Smooth muscle cell (in vitro differentiated cells): Measurements from ENCODE around the gene ALDH1B1. TPM values are rescaled to one million over a fixed set of nuclear protein-coding genes. Genes with fewer than 3 reads are reported as not detected.
A peak's percentile ranks its signal among the peaks of the same experiment; 100 is the strongest.

Experiments
- DNase-seq: peaks from one replicate; lab custom pipeline; 2025; ENCODE audit not compliant: unreplicated experiment; lab: John Stamatoyannopoulos, UW
- H2AFZ ChIP-seq: fragments of 200-600 bp; sonication (generic); 2 replicates; pipeline ENCODE4 v1.6.0; 2016; ENCODE audit warnings: antibody characterized with exemption, low read depth, mild to moderate bottlenecking
- H3F3A ChIP-seq: fragments of 200-600 bp; sonication (generic); 2 replicates; pipeline ENCODE4 v1.6.0; 2017; ENCODE audit warnings: antibody characterized with exemption, low read depth
- H3K27ac ChIP-seq: fragments of 200-600 bp; sonication (generic); 2 replicates; pipeline ENCODE4 v1.5.1; 2016; ENCODE audit warnings: low read depth, mild to moderate bottlenecking
- H3K27me3 ChIP-seq: fragments of 200-600 bp; sonication (generic); 2 replicates; pipeline ENCODE4 v1.6.1; 2016; ENCODE audit warnings: low read depth, mild to moderate bottlenecking
- H3K36me3 ChIP-seq: fragments of 200-600 bp; sonication (generic); 2 replicates; pipeline ENCODE4 v1.5.1; 2016; ENCODE audit warnings: low read depth
- H3K4me1 ChIP-seq: fragments of 200-600 bp; sonication (generic); 2 replicates; pipeline ENCODE4 v1.5.1; 2016; ENCODE audit warnings: low read depth
- H3K4me2 ChIP-seq: fragments of 200-600 bp; sonication (generic); 2 replicates; pipeline ENCODE4 v1.6.0; 2016; ENCODE audit warnings: mild to moderate bottlenecking
- H3K4me3 ChIP-seq: fragments of 200-600 bp; sonication (generic); 2 replicates; pipeline ENCODE4 v1.5.1; 2016; ENCODE audit warnings: mild to moderate bottlenecking
- H3K79me2 ChIP-seq: fragments of 200-600 bp; sonication (generic); 2 replicates; pipeline ENCODE4 v1.6.0; 2016; ENCODE audit warnings: low read depth, mild to moderate bottlenecking
- H3K9ac ChIP-seq: fragments of 200-600 bp; sonication (generic); 2 replicates; pipeline ENCODE4 v1.6.0; 2016; ENCODE audit warnings: low read depth
- H3K9me3 ChIP-seq: fragments of 200-600 bp; sonication (generic); replicated peaks from 2 replicates; pipeline ENCODE4 v1.5.1; 2016; ENCODE audit warnings: low read depth
- H4K20me1 ChIP-seq: fragments of 200-600 bp; sonication (generic); 2 replicates; pipeline ENCODE4 v1.6.0; 2016; ENCODE audit warnings: low read depth
- WGBS: methylation state at CpG from one replicate; pipeline ENCODE4 v1.1.7; 2016; ENCODE audit warnings: low lambda C conversion rate; 5-methylcytosine and 5-hydroxymethylcytosine counted together
- polyA plus RNA-seq: library from polyadenylated mRNA; unstranded; fragments of >200 nt; fragmentation: Nextera tagmentation; extraction: Ambion mirVana; gene quantifications from 2 replicates; pipeline ENCODE4 v1.2.1, GENCODE V29; 2016
- total RNA-seq: library from RNA; depleted of rRNA; stranded (reverse); fragments of >200 nt; gene quantifications from 2 replicates; pipeline ENCODE4 v1.2.3, GENCODE V29; 2014
- TF ChIP-seq, protein P1 (sequence below): fragments of 200-600 bp; sonication (generic); IDR thresholded peaks from 2 replicates; pipeline ENCODE4 v1.5.1; 2017; ENCODE audit warnings: borderline replicate concordance, mild to moderate bottlenecking, antibody characterized with exemption; ENCODE audit not compliant: insufficient read depth, poor library complexity, severe bottlenecking

Gene ALDH1B1
- total and polyA plus RNA-seq, 2 experiments from 2014 or later, result 25.3 to 31.9 TPM

- H3K9me3 ChIP-seq, result no peaks in the 10 kb centered on the region
- H3K79me2 ChIP-seq, result no peaks in the 10 kb centered on the region
- peak overlapping the region; percentile 54 for H3K4me3 ChIP-seq
- no peak overlapping the region for H3K27ac ChIP-seq
- H3K9ac ChIP-seq, result no peak overlapping the region
- no peak for DNase-seq
- H3K4me1 ChIP-seq, result peaks cover 21% of the 10 kb centered on the region
- H3K4me2 ChIP-seq, result peak overlapping the region; percentile 94
- TF ChIP-seq, protein P1, sequence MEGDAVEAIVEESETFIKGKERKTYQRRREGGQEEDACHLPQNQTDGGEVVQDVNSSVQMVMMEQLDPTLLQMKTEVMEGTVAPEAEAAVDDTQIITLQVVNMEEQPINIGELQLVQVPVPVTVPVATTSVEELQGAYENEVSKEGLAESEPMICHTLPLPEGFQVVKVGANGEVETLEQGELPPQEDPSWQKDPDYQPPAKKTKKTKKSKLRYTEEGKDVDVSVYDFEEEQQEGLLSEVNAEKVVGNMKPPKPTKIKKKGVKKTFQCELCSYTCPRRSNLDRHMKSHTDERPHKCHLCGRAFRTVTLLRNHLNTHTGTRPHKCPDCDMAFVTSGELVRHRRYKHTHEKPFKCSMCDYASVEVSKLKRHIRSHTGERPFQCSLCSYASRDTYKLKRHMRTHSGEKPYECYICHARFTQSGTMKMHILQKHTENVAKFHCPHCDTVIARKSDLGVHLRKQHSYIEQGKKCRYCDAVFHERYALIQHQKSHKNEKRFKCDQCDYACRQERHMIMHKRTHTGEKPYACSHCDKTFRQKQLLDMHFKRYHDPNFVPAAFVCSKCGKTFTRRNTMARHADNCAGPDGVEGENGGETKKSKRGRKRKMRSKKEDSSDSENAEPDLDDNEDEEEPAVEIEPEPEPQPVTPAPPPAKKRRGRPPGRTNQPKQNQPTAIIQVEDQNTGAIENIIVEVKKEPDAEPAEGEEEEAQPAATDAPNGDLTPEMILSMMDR, result no peak
- no peaks in the 10 kb centered on the region for H3K36me3 ChIP-seq
- H3K27me3 ChIP-seq, result peaks cover 59% of the 10 kb centered on the region
- 44% methylated on average over 15 of the region's 15 CpGs for WGBS
- no peaks in the 10 kb centered on the region for H4K20me1 ChIP-seq
- H2AFZ ChIP-seq, result no peak overlapping the region
- peaks cover 7% of the 10 kb centered on the region for H3F3A ChIP-seq
These were observed 30.9 kb downstream of the ALDH1B1 start for GRCh38 chr9:38423273-38423972.

DNA sequence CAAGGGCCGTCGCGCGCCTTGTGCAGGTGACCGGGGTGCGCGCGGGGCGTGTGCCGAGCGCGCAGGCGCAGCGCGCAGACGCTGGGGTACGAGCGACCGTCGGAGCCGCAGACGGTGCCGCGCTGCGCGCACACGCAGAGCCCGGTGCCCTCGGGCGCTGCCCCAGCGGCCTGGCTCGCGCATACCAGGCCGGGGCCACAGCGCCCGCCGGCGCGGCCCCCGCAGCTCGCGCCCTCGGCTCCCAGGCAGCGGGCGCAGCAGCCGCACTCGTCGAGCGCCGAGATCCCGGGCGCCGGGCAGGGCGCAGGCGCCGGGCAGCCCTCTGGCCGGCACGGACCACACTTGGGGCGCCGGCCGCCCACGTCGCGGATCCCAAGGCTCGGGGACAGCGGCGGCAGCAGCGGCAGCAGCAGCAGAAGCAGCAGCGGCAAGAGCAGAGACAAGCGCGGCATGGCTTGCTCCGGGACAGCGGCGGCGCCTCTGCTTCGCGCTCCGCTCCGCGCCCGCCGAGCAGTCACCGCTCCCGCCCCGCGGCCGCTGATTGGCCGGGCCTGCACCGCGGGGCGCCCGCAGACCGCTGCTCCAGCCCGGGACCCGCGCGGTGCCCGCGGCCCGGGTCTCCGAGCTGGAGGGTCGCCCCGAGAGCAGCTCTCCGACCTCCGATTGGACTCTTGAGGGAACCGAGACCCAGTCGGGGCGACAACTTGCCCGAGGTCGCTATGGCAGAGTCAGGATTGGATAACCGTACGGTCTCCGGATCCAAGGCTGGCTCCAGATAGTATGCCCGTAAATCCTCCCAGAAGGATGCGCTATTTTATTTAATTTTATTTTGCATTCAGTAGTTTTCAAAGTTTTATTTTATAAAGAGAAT lies 31.7 kb downstream of the ALDH1B1 start, which contains the start of gene IGFBPL1:
Gene IGFBPL1 (minus strand): TSS at position 482 of the 871 bp plus-strand sequence. CDS start 30 bp downstream, at position 452.
- peaks cover 59% of the 10 kb centered on the region for H3K27me3 ChIP-seq
- H3F3A ChIP-seq, result peaks cover 7% of the 10 kb centered on the region
- WGBS, result 2% methylated on average over 105 of the region's 115 CpGs
- no peaks in the 10 kb centered on the region for H3K79me2 ChIP-seq
- H2AFZ ChIP-seq, result peak within 1 kb of the TSS; percentile 69
- no peak within 1 kb of the TSS for H3K9ac ChIP-seq
- peak within 1 kb of the TSS; percentile 54 for H3K4me3 ChIP-seq
- H3K4me1 ChIP-seq, result peaks cover 19% of the 10 kb centered on the region
- H3K27ac ChIP-seq, result no peak within 1 kb of the TSS
- H3K9me3 ChIP-seq, result no peaks in the 10 kb centered on the region
- no peak for DNase-seq
- TF ChIP-seq, protein P1, result no peak
- H3K4me2 ChIP-seq, result peak within 1 kb of the TSS; percentile 94
- no peaks in the 10 kb centered on the region for H4K20me1 ChIP-seq
- no peaks in the 10 kb centered on the region for H3K36me3 ChIP-seq

- H3K9ac ChIP-seq, result no peak overlapping the region
- H3K9me3 ChIP-seq, result no peaks in the 10 kb centered on the region
- TF ChIP-seq, protein P1, result no peak
- no peaks in the 10 kb centered on the region for H3K79me2 ChIP-seq
- H3K4me1 ChIP-seq, result peaks cover 16% of the 10 kb centered on the region
- DNase-seq, result no peak
- H4K20me1 ChIP-seq, result no peaks in the 10 kb centered on the region
- H3K27me3 ChIP-seq, result peaks cover 60% of the 10 kb centered on the region
- H3K36me3 ChIP-seq, result no peaks in the 10 kb centered on the region
- no peak overlapping the region for H3K4me3 ChIP-seq
- peaks cover 7% of the 10 kb centered on the region for H3F3A ChIP-seq
- no peak overlapping the region for H3K27ac ChIP-seq
- no peak overlapping the region for H2AFZ ChIP-seq
- 87% methylated on average over 4 of the region's 4 CpGs for WGBS
- H3K4me2 ChIP-seq, result peak overlapping the region; percentile 94
These were observed 32.4 kb downstream of the ALDH1B1 start for GRCh38 chr9:38424918-38425317.
